Left ventricle myocardium inferior (tissue), 1 donor: Measurements from ENCODE around the gene CELSR3. TPM values are rescaled to one million over a fixed set of nuclear protein-coding genes. Genes with fewer than 3 reads are reported as not detected.

Experiments
- DNase-seq: peaks from one replicate; pipeline ENCODE4 v3.0.0-alpha.2; 2020
- H3K27ac ChIP-seq: fragments of 200-600 bp; replicated peaks from 2 replicates; pipeline ENCODE4 v1.8.0; 2021
- H3K27me3 ChIP-seq: fragments of 200-600 bp; 2 replicates; pipeline ENCODE4 v1.8.0; 2021; ENCODE audit warnings: low read depth
- H3K36me3 ChIP-seq: fragments of 200-600 bp; 2 replicates; pipeline ENCODE4 v1.8.0; 2021
- H3K4me1 ChIP-seq: fragments of 200-600 bp; 2 replicates; pipeline ENCODE4 v1.8.0; 2021
- H3K4me3 ChIP-seq: fragments of 200-600 bp; 2 replicates; pipeline ENCODE4 v1.8.0; 2021; ENCODE audit warnings: mild to moderate bottlenecking, moderate library complexity
- H3K9me3 ChIP-seq: fragments of 200-600 bp; replicated peaks from 2 replicates; pipeline ENCODE4 v1.8.0; 2021
- intact Hi-C: fragments of 100-400 bp; cut with micrococcal nuclease; formaldehyde crosslinking; loops from one replicate; pipeline ENCODE4 v1.11.0; 2022
- total RNA-seq: library from RNA; stranded (reverse); fragmentation: NEBNext Ultra II Directional; extraction: Animal tissue kit (Norgen Biotek cat#: 25700); gene quantifications from one replicate; pipeline ENCODE4 v1.2.1, GENCODE V29; 2021
- TF ChIP-seq, protein P1 (sequence below): fragments of 200-600 bp; IDR thresholded peaks from 2 replicates; pipeline ENCODE4 v1.8.0; 2021; ENCODE audit warnings: antibody characterized with exemption, mild to moderate bottlenecking, borderline replicate concordance
- donor health status: DM: no; HTN: yes; CAD: no; lungs with severe emphysema.

Gene CELSR3
- total RNA-seq, 1 donor from 2014 or later = 0.14 TPM

DNA sequence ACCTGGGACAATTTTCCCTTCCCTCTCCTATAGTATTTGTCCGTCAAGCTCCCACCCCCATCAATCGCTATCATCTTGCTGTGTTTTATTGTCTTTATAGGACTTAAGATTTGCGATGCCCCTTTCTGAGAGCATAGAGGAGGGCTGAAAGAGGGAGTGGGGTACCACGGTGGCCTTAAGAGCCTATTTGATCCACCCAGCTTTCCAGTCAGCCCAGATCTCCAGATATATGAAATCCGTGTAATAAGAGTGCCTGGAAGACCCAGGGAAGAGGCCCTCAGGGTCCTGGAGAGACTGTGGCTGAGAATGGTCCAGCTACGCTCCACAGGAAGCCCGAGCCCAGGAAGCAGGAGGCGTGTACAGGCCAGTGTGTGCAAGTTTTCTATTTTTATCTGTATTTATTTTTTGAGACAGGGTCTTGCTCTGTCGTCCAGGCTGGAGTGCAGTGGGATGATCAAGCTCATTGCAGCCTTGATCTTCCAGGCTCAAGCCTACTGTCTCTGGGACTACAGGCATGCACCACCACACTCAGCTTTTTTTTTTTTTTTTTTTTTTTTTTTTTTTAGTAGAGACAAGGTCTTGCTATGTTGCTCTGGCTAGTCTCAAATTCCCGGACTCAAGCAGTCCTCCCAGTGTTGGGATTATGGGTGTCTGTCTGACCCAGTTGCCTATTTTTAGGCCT, 24.0 kb upstream of the CELSR3 start:
- H3K27ac ChIP-seq = peak overlapping the region; percentile 94
- intact Hi-C loops = no loop called here

DNA sequence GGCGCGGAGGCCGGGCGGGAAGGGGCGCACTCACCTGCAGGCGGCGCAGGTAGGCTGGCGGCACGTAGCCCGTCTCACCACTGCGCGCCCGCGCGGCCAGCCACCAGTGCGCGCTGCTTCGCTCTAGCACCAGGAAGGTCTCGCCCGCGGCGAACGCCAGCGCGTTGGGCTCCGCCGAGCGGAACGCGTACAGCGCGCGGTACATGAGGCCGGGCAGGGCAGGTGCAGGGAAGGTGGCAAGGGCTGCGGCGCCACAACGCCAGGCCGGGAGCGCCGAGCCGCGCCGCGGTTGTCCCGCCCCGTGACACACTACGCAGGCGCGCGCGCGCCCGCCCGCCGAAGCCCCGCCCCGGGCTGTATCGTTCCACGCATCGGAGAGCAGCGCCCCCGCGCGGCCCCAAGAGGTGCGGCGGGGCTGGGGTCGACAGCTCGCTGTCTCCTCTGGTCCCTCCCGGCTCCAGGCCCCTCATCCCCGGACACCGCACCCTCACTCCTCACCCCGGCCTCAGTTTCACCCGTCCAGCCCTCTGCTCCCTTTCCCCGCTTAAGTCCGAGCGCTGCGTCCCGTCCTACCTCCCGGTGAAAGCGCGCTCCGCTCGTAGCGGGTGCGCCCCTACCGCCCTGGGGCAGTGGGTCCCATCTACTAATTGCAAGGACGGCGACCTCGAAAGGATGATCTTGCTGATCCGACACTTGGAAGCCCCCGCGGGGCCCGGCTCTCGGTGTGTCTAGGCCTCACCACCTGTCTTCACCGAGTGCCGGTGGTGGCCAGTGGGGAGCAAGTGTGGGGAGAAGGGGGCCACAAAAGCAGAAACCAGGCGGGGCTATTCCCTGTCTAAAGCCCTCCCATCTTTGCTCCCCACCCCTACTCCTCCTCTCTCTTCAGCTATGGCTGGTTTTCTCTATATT, 23.2 kb upstream of the CELSR3 start, which contains the start of gene NCKIPSD:
Gene NCKIPSD (minus strand): TSS at position 313 of the 909 bp plus-strand sequence. CDS start 108 bp downstream, at position 205.
- intact Hi-C loops = no loop called here
- H3K27ac ChIP-seq = peak within 1 kb of the TSS; percentile 94
- DNase-seq = peak; percentile 92
- TF ChIP-seq, protein P1, sequence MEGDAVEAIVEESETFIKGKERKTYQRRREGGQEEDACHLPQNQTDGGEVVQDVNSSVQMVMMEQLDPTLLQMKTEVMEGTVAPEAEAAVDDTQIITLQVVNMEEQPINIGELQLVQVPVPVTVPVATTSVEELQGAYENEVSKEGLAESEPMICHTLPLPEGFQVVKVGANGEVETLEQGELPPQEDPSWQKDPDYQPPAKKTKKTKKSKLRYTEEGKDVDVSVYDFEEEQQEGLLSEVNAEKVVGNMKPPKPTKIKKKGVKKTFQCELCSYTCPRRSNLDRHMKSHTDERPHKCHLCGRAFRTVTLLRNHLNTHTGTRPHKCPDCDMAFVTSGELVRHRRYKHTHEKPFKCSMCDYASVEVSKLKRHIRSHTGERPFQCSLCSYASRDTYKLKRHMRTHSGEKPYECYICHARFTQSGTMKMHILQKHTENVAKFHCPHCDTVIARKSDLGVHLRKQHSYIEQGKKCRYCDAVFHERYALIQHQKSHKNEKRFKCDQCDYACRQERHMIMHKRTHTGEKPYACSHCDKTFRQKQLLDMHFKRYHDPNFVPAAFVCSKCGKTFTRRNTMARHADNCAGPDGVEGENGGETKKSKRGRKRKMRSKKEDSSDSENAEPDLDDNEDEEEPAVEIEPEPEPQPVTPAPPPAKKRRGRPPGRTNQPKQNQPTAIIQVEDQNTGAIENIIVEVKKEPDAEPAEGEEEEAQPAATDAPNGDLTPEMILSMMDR = peak; percentile 90
- H3K27me3 ChIP-seq = no peaks in the 10 kb centered on the region
- H3K4me3 ChIP-seq = peak within 1 kb of the TSS; percentile 99
- H3K36me3 ChIP-seq = peaks cover 55% of the 10 kb centered on the region
- H3K4me1 ChIP-seq = peaks cover 58% of the 10 kb centered on the region
- H3K9me3 ChIP-seq = no peaks in the 10 kb centered on the region

More for the DNA sequence above, 24.0 kb upstream of the CELSR3 start:
- peaks cover 58% of the 10 kb centered on the region for H3K4me1 ChIP-seq
- no peaks in the 10 kb centered on the region for H3K9me3 ChIP-seq
- TF ChIP-seq, protein P1 = no peak
- no peaks in the 10 kb centered on the region for H3K27me3 ChIP-seq
- H3K4me3 ChIP-seq = peak overlapping the region; percentile 99
- no peak for DNase-seq
- H3K36me3 ChIP-seq = peaks cover 55% of the 10 kb centered on the region

DNA sequence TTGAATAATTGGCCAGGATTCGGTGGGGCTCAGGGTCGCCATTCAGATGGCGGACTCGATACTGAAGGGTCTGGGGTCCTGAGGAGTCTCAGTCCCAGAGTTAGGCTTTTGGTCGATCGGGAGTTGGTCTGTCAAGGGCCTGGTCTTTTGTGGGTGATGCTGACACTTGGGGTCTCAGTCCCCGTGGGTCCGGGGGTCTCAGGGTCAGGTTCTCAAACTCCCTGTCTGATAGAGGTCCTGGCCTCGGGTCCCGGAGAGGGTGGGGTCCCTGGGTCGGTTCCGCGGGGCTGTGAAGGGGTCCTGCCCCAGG, 22.6 kb upstream of the CELSR3 start:
- Histone ChIP-seq H3K36me3 (peaks cover 55% of the 10 kb centered on the region), H3K4me3 (peak overlapping the region; percentile 99), H3K27me3 (no peaks in the 10 kb centered on the region), H3K27ac (peak overlapping the region; percentile 94), H3K4me1 (peaks cover 58% of the 10 kb centered on the region), H3K9me3 (no peaks in the 10 kb centered on the region)
- intact Hi-C loops = no loop called here
- TF ChIP-seq, protein P1 = no peak
- DNase-seq = no peak

DNA sequence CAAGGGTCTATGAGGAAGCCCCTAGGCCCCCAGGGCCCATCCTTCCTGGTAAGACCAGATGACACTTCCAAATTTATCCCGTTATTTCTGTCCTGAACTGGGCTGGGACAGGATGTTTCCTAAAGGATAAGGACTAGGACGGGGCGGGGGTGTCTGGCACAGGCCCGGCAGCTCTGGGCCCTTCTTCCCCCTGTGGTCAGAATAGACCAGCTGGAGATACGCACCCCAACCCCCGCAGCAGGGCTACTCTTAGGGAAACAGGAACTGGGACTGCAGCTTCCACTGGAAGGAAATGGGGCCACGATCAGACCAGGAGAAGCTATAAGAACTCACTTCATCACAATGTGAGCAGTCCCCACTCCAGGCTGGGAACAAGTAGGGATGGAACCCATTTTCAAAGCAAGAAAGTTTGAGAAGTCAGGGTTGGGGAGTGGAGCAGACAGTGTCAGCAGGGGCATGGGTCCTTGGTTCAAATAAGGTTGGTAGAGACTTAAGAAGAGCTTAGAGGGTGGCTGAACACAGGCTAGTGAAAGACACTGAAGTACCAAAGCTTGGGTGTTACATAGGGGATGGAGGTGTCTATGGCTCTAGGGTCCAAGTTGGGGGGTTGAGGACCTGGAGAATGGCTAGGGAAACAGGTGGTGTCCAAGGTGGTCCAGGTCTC, 21.9 kb upstream of the CELSR3 start:
- Histone ChIP-seq H3K36me3 (peaks cover 55% of the 10 kb centered on the region), H3K27me3 (no peaks in the 10 kb centered on the region), H3K9me3 (no peaks in the 10 kb centered on the region), H3K4me3 (peak overlapping the region; percentile 99), H3K4me1 (peaks cover 56% of the 10 kb centered on the region), H3K27ac (peak overlapping the region; percentile 94)
- TF ChIP-seq, protein P1 = no peak
- intact Hi-C loops = no loop called here
- peak; percentile 68 for DNase-seq

DNA sequence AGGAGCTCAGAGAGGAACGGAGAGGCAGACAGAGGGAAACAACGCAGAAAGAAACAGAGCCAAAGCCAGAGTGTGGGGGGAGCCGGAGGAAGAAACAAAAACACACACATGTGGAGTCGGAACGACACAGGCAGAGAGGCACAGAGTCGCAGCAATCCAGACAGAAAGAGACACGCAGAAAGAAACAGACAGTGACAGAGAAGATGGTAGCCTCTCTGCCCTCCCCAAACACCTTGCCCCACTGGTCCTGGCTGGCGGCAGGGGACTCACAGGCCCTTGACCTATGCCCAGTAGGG, 21.3 kb upstream of the CELSR3 start:
- Histone ChIP-seq H3K27me3 (no peaks in the 10 kb centered on the region), H3K9me3 (no peaks in the 10 kb centered on the region), H3K4me1 (peaks cover 55% of the 10 kb centered on the region), H3K4me3 (peak overlapping the region; percentile 99), H3K27ac (peak overlapping the region; percentile 94), H3K36me3 (peaks cover 55% of the 10 kb centered on the region)
- DNase-seq = no peak
- TF ChIP-seq, protein P1 = no peak
- intact Hi-C loops = no loop called here
